Fibroblast of skin of left quadriceps (primary cell): ENCODE results near the gene IGFBP2.
"Not testable (repeated sequence)": the region's sequence is repeated elsewhere in the genome, so short reads cannot be mapped to it uniquely, and the experiment has no call there.

Experiments
- DNase-seq, 2 experiments: peaks; one replicate each; pipeline ENCODE4 v3.0.0-alpha.2; 2013; ENCODE audit warnings: low read depth in 2 of 2

The IGFBP2 gene, protein sequence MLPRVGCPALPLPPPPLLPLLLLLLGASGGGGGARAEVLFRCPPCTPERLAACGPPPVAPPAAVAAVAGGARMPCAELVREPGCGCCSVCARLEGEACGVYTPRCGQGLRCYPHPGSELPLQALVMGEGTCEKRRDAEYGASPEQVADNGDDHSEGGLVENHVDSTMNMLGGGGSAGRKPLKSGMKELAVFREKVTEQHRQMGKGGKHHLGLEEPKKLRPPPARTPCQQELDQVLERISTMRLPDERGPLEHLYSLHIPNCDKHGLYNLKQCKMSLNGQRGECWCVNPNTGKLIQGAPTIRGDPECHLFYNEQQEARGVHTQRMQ

DNA sequence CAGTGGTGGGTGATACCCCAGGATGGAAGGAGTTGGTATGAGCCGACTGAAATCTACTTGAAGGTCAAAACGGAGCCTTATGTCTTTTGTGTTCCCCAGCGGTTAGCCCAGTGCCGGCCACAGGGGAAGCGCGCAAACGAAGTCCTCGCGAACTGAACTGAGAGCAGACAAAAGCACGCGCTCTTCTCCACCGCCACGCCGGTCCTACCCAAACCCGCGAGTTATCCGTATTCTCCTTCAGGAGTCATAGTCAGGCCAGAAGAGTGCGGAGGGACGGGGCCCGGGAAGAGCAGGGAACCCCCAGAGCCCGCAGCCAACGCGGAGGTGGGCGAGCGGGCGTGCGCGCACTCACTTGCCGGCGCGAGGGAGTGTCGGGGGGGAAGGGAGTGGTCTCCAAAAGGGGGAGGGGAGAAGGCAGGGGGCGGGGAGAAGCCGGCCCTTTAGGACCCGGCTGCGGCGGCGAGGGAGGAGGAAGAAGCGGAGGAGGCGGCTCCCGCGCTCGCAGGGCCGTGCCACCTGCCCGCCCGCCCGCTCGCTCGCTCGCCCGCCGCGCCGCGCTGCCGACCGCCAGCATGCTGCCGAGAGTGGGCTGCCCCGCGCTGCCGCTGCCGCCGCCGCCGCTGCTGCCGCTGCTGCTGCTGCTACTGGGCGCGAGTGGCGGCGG lies at the start of gene IGFBP2:
IGFBP2 (plus strand) TSS at position 469 of the 664 bp plus-strand sequence; CDS start at position 573, 104 bp downstream.
- no peak for DNase-seq

DNA sequence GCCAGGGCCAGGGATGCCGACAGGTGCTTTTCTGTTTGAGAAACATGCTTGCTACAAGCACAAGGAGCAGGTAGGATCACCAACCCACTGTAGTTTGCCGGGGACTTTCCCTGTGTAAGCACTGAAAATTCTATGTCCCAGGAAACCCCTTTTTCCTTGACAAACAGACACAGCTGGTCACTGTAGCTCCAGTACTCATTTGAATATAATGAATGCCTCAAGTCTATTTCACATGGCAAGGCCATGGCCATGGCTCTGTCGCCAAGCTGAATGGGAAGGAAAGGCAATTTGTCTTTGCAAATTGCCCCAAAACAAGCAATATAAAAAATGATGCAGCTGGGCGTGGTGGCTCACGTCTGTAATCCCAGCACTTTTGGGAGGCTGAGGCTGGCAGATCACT lies 49.6 kb upstream of the IGFBP2 start:
- no peak for DNase-seq

DNA sequence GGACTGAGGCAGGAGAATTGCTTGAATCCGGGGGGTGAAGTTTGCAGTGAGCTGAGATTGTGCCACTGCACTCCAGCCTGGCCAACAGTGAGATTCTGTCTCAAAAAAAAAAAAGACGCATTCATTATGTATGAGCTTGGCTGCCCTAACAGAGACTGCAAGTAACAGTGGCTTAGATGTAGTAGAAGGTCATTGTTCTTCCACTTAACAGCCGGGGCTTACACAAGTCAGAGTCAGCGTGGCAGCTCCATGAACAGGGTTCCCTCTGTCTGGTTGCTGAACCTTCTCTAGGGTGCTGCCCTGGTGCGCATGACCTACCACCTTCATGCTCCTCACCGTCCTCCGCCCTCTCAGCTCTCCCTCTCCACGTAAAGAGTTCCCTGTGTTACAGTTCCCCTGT lies 49.1 kb upstream of the IGFBP2 start:
- no peak for DNase-seq

DNA sequence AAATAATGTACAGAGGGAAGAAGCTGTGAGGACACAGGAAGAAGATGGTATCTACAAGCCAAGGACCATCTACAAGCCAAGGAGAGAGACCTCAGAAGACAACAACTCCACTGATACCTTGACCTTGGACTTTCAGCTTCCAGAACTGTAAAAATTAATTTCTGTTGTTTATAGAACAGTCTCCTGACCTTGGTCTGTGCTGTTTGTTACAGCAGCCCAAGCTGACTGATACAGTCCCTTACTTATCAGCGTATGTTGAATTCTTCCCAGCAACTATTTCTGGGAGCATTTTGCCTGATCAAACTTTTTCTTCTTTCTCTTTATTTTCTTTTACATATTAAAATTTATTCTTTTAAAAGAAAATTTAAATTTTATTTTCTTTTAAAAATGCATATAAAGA lies 47.8 kb upstream of the IGFBP2 start:
- DNase-seq, result no peak

DNA sequence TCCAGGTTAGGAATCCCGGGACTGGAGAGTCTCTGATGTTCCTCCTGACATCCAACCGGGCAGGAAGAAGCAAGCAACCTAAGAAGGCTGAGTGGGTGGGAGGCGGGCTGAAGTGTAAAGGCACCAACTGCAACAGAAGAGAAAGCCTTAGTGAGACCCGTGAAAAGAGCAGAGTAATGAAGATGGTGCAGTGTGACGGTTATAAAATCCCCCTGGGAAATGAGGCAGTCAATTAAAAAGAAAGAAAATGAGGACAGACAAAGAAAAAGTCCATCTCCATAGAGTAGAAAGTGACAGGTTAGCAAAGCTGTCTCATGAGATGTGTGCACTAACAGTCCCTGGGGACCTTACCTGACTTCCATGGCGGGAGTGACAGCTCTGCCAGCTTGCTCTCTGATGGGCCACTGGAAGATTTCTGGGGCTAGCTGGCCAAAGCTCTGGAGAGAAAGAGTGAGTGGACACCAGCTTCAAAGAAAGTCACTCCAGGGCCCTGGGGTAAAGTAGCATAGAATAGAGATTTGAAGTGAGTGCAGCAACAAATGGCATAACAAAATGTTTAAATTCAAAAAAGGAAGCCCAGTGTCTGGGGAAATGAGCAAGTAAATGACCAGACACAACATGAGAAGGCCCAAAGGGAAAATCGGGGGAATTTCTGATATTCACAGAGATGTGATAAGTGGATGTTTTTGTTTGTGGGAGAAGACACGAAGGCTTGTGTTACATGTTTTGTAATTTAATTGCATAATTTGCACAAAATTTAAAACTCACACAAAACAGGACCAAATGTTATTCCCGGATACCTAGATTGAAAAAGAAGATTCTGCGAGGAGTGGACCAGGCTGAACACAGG lies 44.1 kb upstream of the IGFBP2 start:
- DNase-seq, result no peak

DNA sequence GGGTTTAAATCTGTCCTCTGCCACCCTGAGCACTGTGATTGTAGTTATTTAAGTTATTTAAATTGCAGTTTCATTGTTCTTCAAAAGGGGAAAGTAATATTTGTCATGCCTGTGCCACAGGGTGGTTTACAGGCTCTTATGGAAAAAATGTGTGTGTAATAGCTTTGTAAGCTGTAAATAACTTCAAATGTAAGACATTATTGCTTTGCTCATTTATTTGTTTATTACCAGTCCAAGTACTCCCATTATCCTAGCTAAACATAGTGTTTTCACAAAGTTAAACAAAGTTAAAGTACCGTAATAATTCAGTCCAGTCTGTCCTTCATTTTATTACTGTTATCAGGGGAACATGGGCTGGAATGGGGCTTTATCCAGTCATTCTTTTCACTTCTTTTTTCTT lies 43.4 kb upstream of the IGFBP2 start:
- no peak for DNase-seq

DNA sequence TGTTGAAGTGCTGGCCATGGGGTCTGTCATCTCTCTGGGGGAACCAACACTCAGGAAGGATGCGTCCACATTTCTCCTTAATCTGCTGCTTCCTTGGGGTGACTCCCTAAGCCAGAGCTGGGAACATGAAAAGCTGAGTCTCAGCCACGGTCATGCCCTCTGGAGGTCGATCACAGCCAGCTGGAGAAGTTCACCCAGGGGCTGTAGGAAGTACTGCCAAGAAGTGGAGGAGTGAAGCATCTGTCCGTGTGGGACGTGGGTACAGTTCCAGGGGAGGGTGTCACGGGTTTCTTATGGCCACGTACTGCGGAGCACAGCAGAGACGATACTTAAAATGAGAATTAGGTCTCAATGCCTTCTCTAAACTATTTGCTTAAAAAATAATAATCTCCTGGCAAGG lies 42.4 kb upstream of the IGFBP2 start:
- DNase-seq, result no peak

DNA sequence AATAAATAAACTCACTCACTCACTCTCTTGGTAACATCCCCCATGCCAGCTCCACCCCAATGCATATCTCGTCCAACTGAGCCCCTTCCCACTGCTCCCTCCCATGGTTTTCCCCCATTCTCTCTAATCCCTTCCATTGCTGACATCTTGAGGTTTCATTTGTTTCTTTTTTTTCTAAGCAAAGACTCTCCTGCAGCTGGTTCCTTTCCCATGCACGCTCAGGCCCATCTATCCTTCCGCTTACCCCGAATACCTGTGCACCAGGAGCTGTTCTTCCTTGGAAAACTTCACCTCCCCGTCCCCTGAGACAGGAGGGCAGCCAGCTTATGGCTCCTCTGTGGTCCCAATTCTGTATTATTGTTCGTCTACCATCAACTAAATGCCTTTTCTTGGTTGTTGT lies 41.7 kb upstream of the IGFBP2 start:
- DNase-seq, result no peak

DNA sequence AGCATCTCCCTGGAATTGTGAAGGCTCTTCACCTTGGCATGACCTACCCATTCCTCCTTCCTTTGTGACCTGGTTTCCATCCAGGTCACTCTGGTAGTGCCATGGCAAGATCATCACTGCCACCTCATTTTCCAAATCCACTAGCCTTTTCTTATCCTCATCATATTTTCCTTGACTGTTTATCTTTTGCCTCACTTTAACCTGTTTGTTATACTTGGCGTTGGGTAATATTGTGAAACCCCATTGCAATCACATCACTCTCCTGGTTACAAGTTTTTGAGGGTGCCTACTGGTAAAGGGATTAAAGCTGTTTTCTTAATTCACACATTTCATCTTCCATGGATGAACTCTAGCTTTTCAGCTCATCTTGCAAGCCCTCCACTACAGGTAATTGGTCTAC lies 39.1 kb upstream of the IGFBP2 start:
- no peak for DNase-seq

DNA sequence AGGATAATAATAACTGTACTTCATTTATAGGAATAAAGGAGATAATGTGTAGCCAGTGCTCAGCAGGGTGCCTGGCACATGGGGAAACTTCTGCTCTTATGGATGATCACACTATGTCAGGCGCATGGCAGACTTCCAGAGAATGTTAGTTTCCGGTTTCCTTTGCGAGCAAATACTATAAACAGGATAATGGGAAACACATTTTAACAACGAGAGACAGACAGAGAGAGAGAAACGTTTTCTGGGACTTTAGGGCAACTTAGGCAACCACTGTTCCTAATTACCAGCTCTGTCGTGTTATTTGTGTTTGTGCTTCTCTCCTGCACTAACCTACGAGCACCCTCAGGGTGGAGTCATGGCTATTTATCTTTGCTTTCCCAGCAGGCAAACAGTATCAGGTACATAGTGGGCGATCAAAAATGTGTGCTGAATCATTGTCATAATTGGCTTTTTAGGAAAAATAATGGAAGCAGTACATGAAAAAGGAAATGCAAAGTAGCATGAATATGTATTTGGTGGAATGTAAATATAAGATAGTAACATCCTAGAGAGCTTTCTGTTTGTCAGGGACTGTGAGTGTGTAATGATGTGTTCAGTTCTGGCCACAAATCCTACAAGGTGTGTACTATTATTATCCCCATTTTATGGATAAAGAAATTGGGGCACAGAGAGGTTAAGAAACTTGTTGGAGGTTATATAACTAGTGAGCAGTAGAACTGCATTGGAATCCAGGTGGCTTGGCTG lies 36.8 kb upstream of the IGFBP2 start:
- DNase-seq, result peak; percentile 95 to 96

DNA sequence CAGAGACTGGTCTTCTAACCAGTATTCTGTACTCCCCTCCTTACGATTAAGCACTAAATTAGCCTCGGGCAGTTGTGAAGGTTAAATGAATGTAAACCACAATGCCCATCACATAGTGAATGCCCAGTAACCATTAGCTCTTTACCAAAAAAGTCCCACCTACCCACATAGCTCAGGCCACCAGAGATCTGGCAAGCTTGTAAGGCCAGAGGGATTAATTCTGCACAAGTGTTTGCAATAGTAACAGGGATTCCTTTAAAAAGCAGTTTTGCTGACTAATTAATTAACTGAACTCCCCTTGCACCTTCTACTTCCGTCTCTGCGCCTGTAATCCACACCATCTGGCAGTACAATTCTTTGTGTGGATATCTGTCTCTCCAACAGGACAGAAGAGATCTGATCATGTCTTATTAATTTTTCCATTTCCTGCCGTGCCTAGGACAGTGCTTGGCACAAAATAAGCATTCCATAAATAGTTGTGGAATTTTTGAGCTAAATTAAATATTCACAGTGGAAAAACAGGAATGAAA lies 36.2 kb upstream of the IGFBP2 start:
- DNase-seq, result peak; percentile 53 to 61

DNA sequence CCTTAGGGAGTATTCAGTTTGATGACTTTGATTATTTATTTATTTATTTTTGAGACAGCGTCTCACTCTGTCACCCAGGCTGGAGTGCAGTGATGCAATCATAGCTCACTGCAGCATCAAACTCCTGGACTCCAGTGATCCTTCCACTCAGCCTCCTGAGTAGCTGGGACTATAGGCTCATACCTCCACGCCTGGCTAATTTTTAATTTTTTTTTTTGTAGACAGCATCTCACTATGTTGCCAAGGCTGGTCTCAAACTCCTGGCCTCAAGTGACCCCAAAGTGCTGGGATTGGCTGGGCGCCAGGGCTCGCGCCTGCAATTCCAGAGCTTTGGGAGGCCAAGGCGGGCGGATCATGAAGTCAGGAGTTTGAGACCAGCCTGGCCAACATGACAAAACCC lies 35.4 kb upstream of the IGFBP2 start:
- DNase-seq, result not testable (repeated sequence)

DNA sequence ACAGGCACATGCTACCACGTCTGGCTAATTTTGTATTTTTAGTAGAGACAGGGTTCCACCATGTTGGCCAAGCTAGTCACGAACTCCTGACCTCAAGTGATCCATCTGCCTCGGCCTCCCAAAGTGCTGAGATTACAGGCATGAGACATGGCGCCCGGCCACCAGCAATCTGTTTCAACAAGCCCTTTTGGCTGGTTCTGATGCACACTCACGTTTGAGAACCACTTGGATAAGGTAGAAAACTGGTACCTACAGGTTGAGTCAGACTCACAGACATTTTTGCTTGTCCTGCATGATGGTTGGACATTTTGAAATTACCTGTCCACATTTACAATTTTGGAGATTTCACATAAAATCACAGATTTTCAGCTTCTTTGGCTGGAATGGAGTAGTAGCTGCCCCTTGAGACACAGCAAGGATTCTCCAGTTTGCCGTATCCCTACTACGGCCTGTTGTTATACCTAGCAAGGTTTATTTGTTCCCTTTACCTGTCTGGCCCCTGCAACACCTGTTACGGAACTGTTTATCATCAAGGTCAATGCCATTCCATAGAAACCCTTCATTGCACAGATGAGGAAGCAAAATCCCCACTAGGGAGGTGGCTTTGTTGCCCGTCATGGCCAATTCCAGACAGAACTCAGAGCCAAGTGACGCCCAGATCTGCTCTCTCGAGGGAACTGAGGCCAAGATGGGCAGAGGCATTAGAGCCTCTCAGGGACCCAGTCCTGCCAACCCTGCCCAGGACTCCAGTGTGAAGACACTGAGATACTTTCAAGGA lies 31.4 kb upstream of the IGFBP2 start:
- no peak for DNase-seq

DNA sequence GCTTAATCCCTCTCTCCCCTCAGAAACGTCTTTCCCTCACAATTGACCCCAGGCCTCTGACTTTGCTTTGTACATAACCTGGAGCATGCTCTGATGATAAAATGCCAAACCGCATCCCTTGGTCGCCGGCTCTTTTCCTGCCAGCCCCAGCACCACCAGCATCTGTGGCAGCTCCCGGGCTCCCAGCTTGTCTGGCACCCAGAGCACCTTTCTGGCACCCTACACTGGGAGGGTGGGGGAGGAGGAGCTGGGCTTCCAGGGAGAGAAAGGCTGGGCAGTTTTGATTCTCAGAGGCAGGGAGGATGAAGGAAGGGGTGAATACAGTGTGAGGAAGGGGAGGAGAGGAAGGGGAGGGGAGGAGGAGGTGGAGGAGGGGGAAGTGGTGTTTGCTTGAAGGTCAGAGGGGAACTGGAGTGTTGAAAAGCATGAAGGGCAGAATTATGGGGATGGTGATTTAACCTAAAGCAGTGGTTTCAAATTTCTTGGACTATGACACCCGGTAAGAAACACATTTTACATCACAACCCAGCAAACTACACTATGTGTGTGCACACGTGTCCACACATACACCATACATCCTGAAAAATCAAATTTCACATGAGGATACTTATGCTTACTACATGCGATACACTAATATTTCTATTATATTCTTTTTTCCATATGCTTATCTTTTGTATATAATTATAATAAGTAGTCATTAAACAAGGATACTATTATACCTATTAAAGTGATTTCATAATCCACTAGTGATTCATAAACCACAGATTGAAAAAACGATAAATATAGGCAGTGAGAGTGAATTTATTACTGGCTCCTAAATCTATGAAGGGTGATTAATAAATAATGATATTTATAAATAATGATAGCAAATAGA lies 30.0 kb upstream of the IGFBP2 start:
- no peak for DNase-seq

DNA sequence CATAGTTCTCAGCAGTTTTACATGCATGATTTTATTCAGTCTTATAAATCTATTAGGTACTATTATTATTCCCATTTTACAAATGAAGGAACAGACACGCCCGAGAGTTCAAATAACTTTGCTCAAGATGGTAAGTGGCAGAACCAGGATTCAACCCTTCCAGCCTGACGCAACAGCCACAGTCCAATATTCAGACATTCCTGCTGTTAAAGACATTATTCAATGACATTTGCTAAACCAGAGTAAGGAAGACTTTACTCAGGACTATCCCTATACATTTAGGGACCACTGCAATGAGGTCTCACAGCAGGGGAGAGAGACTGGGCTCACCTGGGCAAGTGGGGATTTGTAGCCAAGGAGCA lies 29.4 kb upstream of the IGFBP2 start:
- DNase-seq, result no peak

DNA sequence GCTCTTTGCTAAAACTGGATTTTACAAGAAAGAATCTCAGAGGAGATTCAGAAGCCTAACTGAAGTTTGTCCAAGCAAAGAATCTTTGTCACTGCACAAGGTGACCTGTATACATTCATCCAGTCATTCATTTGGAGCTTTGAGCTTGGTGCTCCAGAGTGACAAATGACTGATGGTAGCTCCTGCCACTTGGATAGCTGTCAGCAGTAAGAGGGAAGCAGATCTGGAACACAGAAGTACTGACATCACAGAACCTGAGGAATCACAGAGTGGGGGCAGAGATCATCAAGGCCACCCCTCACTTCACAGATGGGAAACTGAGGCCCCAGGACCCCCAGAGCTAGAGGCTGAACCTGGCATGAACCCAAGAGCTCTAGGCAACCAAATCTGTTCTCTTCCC lies 28.8 kb upstream of the IGFBP2 start:
- no peak for DNase-seq

DNA sequence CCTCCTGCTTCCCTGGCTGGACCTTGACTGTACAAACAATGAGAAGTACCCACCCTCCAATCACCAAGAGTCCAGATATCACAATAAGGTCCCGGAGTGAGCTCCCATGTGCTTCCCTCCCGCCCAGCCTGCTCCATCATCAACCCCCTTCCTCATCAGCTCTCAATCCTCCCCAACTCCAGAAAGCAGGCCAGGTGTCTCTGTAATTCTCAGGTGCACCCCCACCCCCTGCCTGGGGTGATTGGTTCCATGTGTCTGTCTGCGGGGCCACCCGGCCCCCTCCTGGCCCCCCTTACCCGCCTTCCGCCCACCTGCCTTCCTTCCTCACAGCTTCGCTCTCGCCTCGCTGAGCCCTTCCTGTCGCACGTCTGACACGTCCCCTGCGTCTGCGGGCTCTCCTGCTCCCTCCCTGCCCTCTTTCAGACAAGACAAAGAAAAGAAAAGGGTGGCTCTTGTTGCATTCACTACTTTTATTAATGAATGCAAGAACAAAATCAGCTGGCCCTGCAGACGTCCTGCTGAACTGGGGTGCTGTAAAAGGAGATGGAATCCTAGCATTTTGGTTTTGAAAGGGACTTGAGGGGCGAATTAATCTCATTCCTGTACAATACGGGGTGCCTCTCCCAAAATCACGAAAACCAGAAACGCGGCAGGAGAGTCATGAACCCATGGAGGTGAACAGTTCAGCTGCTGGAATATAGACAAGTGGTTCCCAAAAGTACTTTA lies 26.5 kb upstream of the IGFBP2 start:
- DNase-seq, result no peak

DNA sequence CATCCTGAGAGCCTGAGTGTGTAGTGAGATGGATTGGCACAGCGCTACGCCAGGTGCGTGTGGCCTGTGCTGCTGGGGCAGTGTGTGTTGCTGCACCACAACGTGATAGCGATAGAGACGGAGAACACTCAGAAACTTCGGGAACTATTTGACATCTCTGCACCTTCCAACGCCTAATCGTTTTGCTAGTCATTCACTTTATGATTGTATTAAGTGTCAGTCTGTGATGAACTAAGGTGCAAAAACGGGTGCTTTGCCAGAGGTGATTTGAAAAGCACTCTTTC lies 26.0 kb upstream of the IGFBP2 start:
- DNase-seq, result no peak

DNA sequence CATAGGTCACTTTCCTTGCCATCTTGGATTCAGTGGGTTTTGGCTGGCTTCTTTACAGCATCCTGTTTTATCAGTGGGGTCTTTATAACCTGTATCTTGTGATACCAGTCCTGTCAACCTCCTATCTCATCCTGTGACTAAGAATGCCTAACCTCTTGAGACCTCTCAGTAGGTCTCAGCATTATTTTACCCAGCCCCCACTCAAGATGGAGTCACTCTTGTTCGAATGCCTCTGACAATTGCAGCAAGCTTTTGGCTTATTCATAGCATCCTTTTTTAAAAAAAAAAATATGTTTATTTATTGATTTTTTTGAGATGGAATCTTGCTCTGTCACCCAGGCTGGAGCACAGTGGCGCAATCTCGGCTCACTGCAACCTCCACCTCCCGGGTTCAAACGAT lies 24.7 kb upstream of the IGFBP2 start:
- DNase-seq, result no peak
